SK-N-SH (cell line): Measurements from ENCODE around the gene FKBP11. TPM values are rescaled to one million over a fixed set of nuclear protein-coding genes. Genes with fewer than 3 reads are reported as not detected.

Source experiments
- CTCF ChIA-PET: fragments of 300-600, 350-600 bp; formaldehyde crosslinking; extraction: SDS; loops from one replicate; lab custom pipeline; 2021; lab: Yijun Ruan, JAX
- POLR2A ChIA-PET: fragments of 350-600 bp; sonication (Branson Sonifier 250); formaldehyde crosslinking; extraction: SDS; loops from one replicate; lab custom pipeline; 2020; ENCODE audit warnings: antibody characterized with exemption, inconsistent platforms; lab: Yijun Ruan, JAX
- DNase-seq: peaks from one replicate; pipeline ENCODE4 v3.0.0; 2012
- H2AFZ ChIP-seq: fragments of 200-600 bp; sonication (generic); 2 replicates; pipeline ENCODE4 v1.8.1; 2016; ENCODE audit warnings: antibody characterized with exemption, mild to moderate bottlenecking, low read depth
- H3F3A ChIP-seq: fragments of 200-600 bp; sonication (generic); replicated peaks from 2 replicates; pipeline ENCODE3; 2016; ENCODE audit warnings: antibody characterized with exemption, mild to moderate bottlenecking; ENCODE audit not compliant: insufficient read depth
- H3K27ac ChIP-seq, 2 experiments: fragments of 200-500 bp in 1 of 2; fragments of 200-600 bp in 1 of 2; sonication (Bioruptor generic) in 1 of 2; sonication (generic), shearing (Covaris generic) in 1 of 2; 2 replicates each; pipeline versions ENCODE4 v1.5.1 to v1.6.1; 2014 to 2016; ENCODE audit warnings: low read depth in 2 of 2, inconsistent platforms in 1 of 2, low read length in 1 of 2, mild to moderate bottlenecking in 1 of 2, mixed read lengths in 1 of 2
- H3K27me3 ChIP-seq: fragments of 200-600 bp; sonication (generic), shearing (Covaris generic); 2 replicates; pipeline ENCODE4 v1.6.1; 2016; ENCODE audit warnings: mixed run types; ENCODE audit not compliant: insufficient read depth
- H3K36me3 ChIP-seq, 2 experiments: fragments of 200-500 bp in 1 of 2; fragments of 200-600 bp in 1 of 2; sonication (Bioruptor generic) in 1 of 2; sonication (generic) in 1 of 2; replicated peaks in 1 of 2; 2 replicates each; pipeline versions ENCODE3 to v1.5.1; 2014 to 2016; ENCODE audit warnings: low read length in 1 of 2, mild to moderate bottlenecking in 1 of 2; ENCODE audit not compliant: insufficient read depth in 2 of 2, control insufficient read depth in 1 of 2
- H3K4me1 ChIP-seq, 2 experiments: fragments of 200-500 bp in 1 of 2; fragments of 200-600 bp in 1 of 2; sonication (Bioruptor generic) in 1 of 2; sonication (generic), shearing (Covaris generic) in 1 of 2; 2 replicates each; pipeline versions ENCODE4 v1.5.1 to v1.6.1; 2014 to 2016; ENCODE audit warnings: low read depth in 1 of 2, low read length in 1 of 2, mixed run types in 1 of 2; ENCODE audit not compliant: insufficient read depth in 2 of 2, control insufficient read depth in 1 of 2
- H3K4me2 ChIP-seq: fragments of 200-600 bp; sonication (generic), shearing (Covaris generic); 2 replicates; pipeline ENCODE4 v1.6.1; 2017; ENCODE audit warnings: mixed run types
- H3K4me3 ChIP-seq, 2 experiments: fragments of 200-500 bp in 1 of 2; fragments of 200-600 bp in 1 of 2; sonication (Bioruptor generic) in 1 of 2; sonication (generic), shearing (Covaris generic) in 1 of 2; 2 replicates each; pipeline versions ENCODE4 v1.5.1 to v1.8.1; 2014 to 2016; ENCODE audit warnings: low read depth in 2 of 2, inconsistent platforms in 1 of 2, low read length in 1 of 2, mild to moderate bottlenecking in 1 of 2, mixed read lengths in 1 of 2, moderate library complexity in 1 of 2
- H3K79me2 ChIP-seq: fragments of 200-600 bp; sonication (generic); 2 replicates; pipeline ENCODE4 v1.8.1; 2017; ENCODE audit warnings: mild to moderate bottlenecking; ENCODE audit not compliant: insufficient read depth
- H3K9ac ChIP-seq: fragments of 200-600 bp; sonication (generic); 2 replicates; pipeline ENCODE4 v1.6.1; 2017; ENCODE audit warnings: mixed run types
- H3K9me2 ChIP-seq: fragments of 200-600 bp; sonication (generic); 2 replicates; pipeline ENCODE4 v1.6.1; 2017; ENCODE audit warnings: mixed run types
- H3K9me3 ChIP-seq: fragments of 200-600 bp; sonication (generic); 2 replicates; pipeline ENCODE4 v1.6.1; 2017; ENCODE audit warnings: mixed run types, mild to moderate bottlenecking, moderate library complexity
- H4K20me1 ChIP-seq: fragments of 200-600 bp; sonication (generic); 2 replicates; pipeline ENCODE4 v1.6.1; 2017; ENCODE audit warnings: mild to moderate bottlenecking, mixed run types; ENCODE audit not compliant: insufficient read depth
- PBX3 ChIP-seq: IDR thresholded peaks from 2 replicates; pipeline ENCODE4; 2012
- RAD21 ChIP-seq: IDR thresholded peaks from 2 replicates; pipeline ENCODE4 v1.6.1; 2012; ENCODE audit warnings: mild to moderate bottlenecking, low read length
- SMC3 ChIP-seq: IDR thresholded peaks from 2 replicates; pipeline ENCODE4 v1.6.1; 2012; ENCODE audit warnings: low read depth, low read length, improper control_type of control experiment
- TCF12 ChIP-seq: IDR thresholded peaks from 2 replicates; pipeline ENCODE4 v1.4.0; 2012
- USF2 ChIP-seq: fragments of 150-350 bp; IDR thresholded peaks from 2 replicates; pipeline ENCODE4 v1.6.1; 2017; ENCODE audit warnings: antibody characterized with exemption, low read length, low read depth, borderline replicate concordance
- polyA plus RNA-seq, 3 experiments: library from polyadenylated mRNA; depleted of rRNA; stranded (reverse); fragments of >200 nt; gene quantifications; 2 replicates each; pipeline ENCODE4 v1.2.3, GENCODE V29; 2012
- TF ChIP-seq, protein P1 (sequence below): fragments of 200-600 bp; sonication (generic); IDR thresholded peaks from 2 replicates; pipeline ENCODE4 v1.6.1; 2017; ENCODE audit warnings: antibody characterized with exemption, mild to moderate bottlenecking, moderate library complexity
- TF ChIP-seq, protein P2 (sequence below): IDR thresholded peaks from 2 replicates; pipeline ENCODE4 v1.6.1; 2012; ENCODE audit warnings: mild to moderate bottlenecking, low read depth, low read length, moderate library complexity

The FKBP11 gene
- polyA plus RNA-seq, 1 of the 3 experiments (the other 2 are of a cell fraction) = 28.5 TPM

- Histone ChIP-seq H3K36me3 (peaks cover 42 to 74% of the 10 kb centered on the region in 2 experiments), H4K20me1 (peaks cover 53% of the 10 kb centered on the region), H3K79me2 (peaks cover 6% of the 10 kb centered on the region; the same call in 1 of the 2 replicates)
These were observed 11.2 kb upstream of the FKBP11 start for GRCh38 chr12:48936379-48936979.

More at GRCh38 chr12:48936379-48936979, 11.2 kb upstream of the FKBP11 start:
- ChIA-PET CTCF (interaction anchor here (0.6 to 4.6 kb wide), 34 partner anchors 8 to 97 kb away, joined by 3 to 31 read pairs (median 5); partner anchors contain the start of genes DDN, DDX23, FKBP11 and RND1), POLR2A (no interaction called here)
- Histone ChIP-seq H3F3A (peaks cover 17% of the 10 kb centered on the region), H3K27me3 (no peaks in the 10 kb centered on the region), H3K27ac (no peak overlapping the region), H3K9me3 (no peaks in the 10 kb centered on the region), H3K4me2 (no peak overlapping the region), H3K4me1 (no peaks in the 10 kb centered on the region), H3K4me3 (peak overlapping the region in 1 of 2 experiments; percentile 31; a peak in 1 of 4 replicates), H2AFZ (no peak overlapping the region), H3K9ac (no peak overlapping the region), H3K9me2 (no peaks in the 10 kb centered on the region)
- peak; percentile 88 for DNase-seq
- no peak for TF ChIP-seq TCF12
- peak; percentile 73 for TF ChIP-seq RAD21
- TF ChIP-seq PBX3 = no peak
- TF ChIP-seq, protein P1, sequence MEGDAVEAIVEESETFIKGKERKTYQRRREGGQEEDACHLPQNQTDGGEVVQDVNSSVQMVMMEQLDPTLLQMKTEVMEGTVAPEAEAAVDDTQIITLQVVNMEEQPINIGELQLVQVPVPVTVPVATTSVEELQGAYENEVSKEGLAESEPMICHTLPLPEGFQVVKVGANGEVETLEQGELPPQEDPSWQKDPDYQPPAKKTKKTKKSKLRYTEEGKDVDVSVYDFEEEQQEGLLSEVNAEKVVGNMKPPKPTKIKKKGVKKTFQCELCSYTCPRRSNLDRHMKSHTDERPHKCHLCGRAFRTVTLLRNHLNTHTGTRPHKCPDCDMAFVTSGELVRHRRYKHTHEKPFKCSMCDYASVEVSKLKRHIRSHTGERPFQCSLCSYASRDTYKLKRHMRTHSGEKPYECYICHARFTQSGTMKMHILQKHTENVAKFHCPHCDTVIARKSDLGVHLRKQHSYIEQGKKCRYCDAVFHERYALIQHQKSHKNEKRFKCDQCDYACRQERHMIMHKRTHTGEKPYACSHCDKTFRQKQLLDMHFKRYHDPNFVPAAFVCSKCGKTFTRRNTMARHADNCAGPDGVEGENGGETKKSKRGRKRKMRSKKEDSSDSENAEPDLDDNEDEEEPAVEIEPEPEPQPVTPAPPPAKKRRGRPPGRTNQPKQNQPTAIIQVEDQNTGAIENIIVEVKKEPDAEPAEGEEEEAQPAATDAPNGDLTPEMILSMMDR = peak; percentile 94
- TF ChIP-seq, protein P2, sequence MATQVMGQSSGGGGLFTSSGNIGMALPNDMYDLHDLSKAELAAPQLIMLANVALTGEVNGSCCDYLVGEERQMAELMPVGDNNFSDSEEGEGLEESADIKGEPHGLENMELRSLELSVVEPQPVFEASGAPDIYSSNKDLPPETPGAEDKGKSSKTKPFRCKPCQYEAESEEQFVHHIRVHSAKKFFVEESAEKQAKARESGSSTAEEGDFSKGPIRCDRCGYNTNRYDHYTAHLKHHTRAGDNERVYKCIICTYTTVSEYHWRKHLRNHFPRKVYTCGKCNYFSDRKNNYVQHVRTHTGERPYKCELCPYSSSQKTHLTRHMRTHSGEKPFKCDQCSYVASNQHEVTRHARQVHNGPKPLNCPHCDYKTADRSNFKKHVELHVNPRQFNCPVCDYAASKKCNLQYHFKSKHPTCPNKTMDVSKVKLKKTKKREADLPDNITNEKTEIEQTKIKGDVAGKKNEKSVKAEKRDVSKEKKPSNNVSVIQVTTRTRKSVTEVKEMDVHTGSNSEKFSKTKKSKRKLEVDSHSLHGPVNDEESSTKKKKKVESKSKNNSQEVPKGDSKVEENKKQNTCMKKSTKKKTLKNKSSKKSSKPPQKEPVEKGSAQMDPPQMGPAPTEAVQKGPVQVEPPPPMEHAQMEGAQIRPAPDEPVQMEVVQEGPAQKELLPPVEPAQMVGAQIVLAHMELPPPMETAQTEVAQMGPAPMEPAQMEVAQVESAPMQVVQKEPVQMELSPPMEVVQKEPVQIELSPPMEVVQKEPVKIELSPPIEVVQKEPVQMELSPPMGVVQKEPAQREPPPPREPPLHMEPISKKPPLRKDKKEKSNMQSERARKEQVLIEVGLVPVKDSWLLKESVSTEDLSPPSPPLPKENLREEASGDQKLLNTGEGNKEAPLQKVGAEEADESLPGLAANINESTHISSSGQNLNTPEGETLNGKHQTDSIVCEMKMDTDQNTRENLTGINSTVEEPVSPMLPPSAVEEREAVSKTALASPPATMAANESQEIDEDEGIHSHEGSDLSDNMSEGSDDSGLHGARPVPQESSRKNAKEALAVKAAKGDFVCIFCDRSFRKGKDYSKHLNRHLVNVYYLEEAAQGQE = no peak
- peak; percentile 51 for TF ChIP-seq SMC3
- no peak for TF ChIP-seq USF2
